HEK293T (cell line): ENCODE measurements around the gene ATP8A2.

Experiments used
- ARNT ChIP-seq: fragments of 450-650 bp; IDR thresholded peaks from 2 replicates; pipeline ENCODE4 v1.6.1; 2017; ENCODE audit warnings: mild to moderate bottlenecking
- BHLHE40 ChIP-seq: fragments of 450-650 bp; IDR thresholded peaks from 2 replicates; pipeline ENCODE4 v1.6.1; 2016; ENCODE audit warnings: mild to moderate bottlenecking, moderate library complexity, borderline replicate concordance
- CTBP1 ChIP-seq: fragments of 450-650 bp; IDR thresholded peaks from 2 replicates; pipeline ENCODE4 v1.6.1; 2016; ENCODE audit warnings: borderline replicate concordance
- FOXA1 ChIP-seq: fragments of 450-650 bp; IDR thresholded peaks from 2 replicates; pipeline ENCODE4 v1.6.1; 2016; ENCODE audit warnings: mild to moderate bottlenecking
- NFRKB ChIP-seq: fragments of 450-650 bp; IDR thresholded peaks from 2 replicates; pipeline ENCODE4 v1.6.1; 2016; ENCODE audit warnings: mild to moderate bottlenecking, moderate library complexity
- ZNF384 ChIP-seq: fragments of 450-650 bp; IDR thresholded peaks from 2 replicates; pipeline ENCODE4 v1.6.1; 2016

- TF ChIP-seq BHLHE40 (no peak), ZNF384 (no peak), ARNT (no peak), FOXA1 (no peak), CTBP1 (no peak), NFRKB (no peak)
These were observed 26.2 kb upstream of the ATP8A2 start for GRCh38 chr13:25345576-25345975.
